IPS DF 19.7 (cell line): ENCODE measurements around the gene AGFG1.
"Not testable (repeated sequence)": the region's sequence is repeated elsewhere in the genome, so short reads cannot be mapped to it uniquely, and the experiment has no call there.

Source experiments
- DNase-seq: peaks from one replicate; pipeline ENCODE4 v3.0.0-alpha.2; 2013; ENCODE audit warnings: low read depth, low spot score

The AGFG1 gene

GRCh38 chr2:227536445-227536844 lies 64.5 kb downstream of the AGFG1 start:
- DNase-seq, result no peak

GRCh38 chr2:227539465-227539956 lies 67.6 kb downstream of the AGFG1 start:
- no peak for DNase-seq

DNA sequence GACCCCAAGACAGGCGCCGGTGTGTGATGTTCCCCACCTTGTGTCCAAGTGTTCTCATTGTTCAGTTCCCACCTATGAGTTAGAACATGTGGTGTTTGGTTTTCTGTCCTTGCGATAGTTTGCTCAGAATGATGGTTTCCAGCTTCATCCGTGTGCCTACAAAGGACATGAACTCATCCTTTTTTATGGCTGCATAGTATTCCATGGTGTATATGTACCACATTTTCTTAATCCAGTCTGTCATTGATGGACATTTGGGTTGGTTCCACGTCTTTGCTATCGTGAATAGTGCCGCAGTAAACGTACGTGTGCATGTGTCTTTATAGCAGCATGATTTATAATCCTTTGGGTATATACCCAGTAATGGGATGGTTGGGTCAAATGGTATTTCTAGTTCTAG lies 68.4 kb downstream of the AGFG1 start:
- DNase-seq, result not testable (repeated sequence)

DNA sequence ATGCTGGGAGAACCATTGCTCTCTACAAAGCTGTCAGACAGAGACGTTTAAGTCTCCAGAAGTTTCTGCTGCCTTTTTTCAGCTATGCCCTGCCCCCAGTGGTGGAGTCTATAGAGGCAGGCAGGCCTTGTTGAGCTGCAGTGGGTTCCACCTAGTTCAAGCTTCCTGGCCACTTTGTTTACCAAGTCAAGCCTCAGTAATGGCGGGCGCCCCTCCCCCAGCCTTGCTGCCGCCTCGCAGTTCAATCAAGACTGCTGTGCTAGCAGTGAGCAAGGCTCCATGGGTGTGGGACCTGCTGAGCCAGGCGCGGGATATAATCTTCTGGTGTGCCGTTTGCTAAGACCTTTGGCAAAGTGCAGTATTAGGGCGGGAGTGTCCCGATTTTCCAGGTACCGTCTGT lies 74.0 kb downstream of the AGFG1 start:
- DNase-seq, result no peak

DNA sequence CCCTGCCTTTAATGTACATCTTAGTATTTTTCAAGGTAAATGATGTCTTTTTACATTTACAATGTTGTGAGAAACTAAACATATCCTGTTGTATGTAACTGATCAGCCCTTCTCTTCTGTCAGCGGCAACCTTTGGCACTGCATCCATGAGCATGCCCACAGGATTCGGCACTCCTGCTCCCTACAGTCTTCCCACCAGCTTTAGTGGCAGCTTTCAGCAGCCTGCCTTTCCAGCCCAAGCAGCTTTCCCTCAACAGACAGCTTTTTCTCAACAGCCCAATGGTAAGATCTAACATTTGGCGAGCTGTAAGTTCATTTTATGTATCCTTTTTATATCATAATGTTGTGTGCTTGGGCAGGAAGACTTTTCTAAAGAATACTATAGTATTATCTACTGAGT lies 79.9 kb downstream of the AGFG1 start:
- DNase-seq, result no peak

DNA sequence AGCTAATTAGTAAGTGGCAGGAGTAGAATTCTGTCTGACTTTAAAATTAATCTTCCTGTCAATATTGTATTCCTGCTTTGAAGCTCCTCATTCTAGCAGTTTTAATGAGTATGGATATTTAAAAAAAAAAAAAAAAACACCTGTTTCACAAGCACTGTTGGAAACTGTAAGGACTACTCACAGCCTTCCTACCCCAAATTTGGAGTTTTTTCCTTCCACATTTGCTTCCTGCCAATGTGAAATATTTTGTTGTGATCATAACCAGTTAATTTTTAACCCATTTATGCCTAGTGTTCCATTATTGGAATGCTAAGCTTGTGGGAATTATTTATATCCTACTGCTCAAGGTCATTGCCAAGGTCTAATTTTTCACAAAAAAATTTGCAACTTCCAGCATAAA lies 90.6 kb downstream of the AGFG1 start:
- no peak for DNase-seq

GRCh38 chr2:227565080-227565479 lies 93.1 kb downstream of the AGFG1 start:
- no peak for DNase-seq

DNA sequence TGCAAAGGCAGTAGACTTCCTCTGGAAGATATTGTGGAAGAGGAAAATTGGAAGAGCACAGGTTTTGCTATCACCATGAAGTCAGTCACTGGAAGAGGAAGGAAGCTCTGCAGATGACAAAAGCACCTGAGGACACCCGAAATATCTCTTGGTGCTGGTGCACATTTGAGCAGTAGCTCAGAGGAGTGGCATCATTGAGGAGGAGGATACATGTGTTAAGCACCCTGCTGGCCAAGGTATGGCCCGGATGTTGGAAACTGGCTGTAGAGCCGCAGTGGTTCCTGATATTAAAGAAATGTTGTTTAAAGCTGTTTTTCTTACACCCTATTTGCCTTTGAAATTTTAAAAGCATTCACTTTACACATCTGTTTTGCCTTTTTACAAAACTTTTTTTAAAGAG lies 94.1 kb downstream of the AGFG1 start:
- DNase-seq, result no peak

- no peak for DNase-seq
Measured at GRCh38 chr2:227568852-227569169, 96.9 kb downstream of the AGFG1 start.

DNA sequence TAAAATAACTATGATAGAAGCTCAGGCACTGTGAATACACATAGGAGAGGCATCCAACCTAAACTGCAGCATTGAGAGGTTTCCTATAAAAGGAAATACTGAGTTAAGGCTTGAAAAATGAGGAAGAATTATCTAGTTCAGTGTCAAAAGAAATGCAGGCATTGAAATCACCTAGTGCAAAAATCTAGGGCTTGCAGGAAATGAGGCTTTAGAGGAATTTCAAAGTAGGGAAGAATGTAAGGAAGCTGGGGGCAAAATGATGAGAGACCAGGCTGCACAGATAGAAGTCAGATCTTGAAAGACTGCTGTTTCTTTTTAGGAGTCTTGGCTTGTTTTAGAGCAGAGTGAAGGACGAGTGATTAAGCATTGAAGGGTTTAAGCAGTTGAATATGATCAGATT lies 98.7 kb downstream of the AGFG1 start:
- no peak for DNase-seq

DNA sequence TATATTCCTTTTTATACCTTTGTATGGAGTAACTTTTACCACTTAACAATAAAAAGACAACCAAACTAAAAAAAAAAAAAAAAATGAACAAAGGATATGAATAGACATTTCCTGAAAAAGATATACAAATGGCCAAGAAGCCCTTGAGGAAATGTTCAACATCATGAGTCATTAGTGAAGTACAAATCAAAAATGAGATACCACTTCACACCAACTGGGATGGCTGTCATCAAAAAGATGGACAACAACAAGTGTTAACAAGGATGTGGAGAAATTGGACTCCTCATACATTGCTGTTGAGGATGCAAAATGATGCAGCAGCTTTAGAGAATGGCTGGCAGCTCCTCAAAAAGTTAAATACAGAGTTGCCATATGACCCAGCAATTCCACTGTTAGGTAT lies 104.2 kb downstream of the AGFG1 start:
- no peak for DNase-seq

- DNase-seq, result no peak
Measured at GRCh38 chr2:227576812-227577211, 104.9 kb downstream of the AGFG1 start.

- DNase-seq, result no peak
Measured at GRCh38 chr2:227577555-227577954, 105.6 kb downstream of the AGFG1 start.

- DNase-seq, result no peak
Measured at GRCh38 chr2:227578642-227579041, 106.7 kb downstream of the AGFG1 start.

DNA sequence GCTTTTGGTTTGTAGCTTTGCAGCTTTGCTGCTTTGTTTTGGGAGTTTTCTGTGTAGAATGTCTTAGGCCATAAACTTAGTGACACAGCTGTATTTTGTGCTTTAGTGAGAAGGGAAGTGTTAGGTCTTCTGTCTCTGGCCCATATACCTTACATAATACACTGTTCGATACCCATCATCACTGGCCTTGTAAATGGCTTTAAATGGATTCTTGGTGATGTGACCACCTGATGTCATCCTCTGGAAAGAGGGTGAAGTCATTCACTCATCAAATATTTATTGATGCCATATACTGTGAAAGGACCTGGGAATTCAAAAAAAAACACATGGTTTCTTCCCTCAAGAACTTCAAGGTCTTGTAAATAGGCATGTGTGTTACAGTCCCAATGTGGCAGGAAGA lies 107.8 kb downstream of the AGFG1 start:
- no peak for DNase-seq

GRCh38 chr2:227582369-227582768 lies 110.4 kb downstream of the AGFG1 start:
- no peak for DNase-seq

- no peak for DNase-seq
Measured at GRCh38 chr2:227592694-227593387, 120.9 kb downstream of the AGFG1 start.

GRCh38 chr2:227595797-227596196 lies 123.8 kb downstream of the AGFG1 start:
- DNase-seq, result no peak

- DNase-seq, result no peak
Measured at GRCh38 chr2:227597036-227597435, 125.1 kb downstream of the AGFG1 start.

GRCh38 chr2:227597998-227598397 lies 126.0 kb downstream of the AGFG1 start:
- peak; percentile 23 for DNase-seq

- DNase-seq, result not testable (repeated sequence)
Measured at GRCh38 chr2:227598835-227599503, 127.0 kb downstream of the AGFG1 start, which contains the start of gene SCYGR2. TSS of gene SCYGR2 (plus strand) at chr2:227598893. CDS start at chr2:227598893, 0 bp downstream.

DNA sequence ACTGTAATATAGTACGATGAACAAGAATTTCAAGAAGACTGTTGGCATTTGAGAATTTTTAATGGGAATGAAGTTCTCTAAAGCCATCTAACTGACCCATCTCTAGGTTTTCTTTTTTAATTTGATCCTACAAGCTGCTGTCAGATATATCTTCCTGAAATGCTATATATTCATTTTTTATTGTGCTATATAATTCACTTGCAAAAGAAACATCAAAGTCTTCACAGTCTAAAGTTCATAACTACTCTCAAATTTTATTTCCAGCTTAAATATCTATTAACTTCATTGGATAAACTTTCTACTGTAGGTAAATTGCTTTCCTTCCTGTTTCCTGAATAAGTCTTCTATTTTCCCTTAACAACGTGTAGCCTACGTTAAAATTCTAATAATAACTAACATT lies 130.4 kb downstream of the AGFG1 start:
- DNase-seq, result no peak

GRCh38 chr2:227606476-227606875 lies 134.5 kb downstream of the AGFG1 start:
- no peak for DNase-seq
